ENCODE results near the gene MMP15. TPM values are rescaled to one million over a fixed set of nuclear protein-coding genes. Genes with fewer than 3 reads are reported as not detected.

Gene MMP15
- total and polyA plus RNA-seq, 4 donors: 7.0 to 38.8 (median 21.4) TPM

DNA sequence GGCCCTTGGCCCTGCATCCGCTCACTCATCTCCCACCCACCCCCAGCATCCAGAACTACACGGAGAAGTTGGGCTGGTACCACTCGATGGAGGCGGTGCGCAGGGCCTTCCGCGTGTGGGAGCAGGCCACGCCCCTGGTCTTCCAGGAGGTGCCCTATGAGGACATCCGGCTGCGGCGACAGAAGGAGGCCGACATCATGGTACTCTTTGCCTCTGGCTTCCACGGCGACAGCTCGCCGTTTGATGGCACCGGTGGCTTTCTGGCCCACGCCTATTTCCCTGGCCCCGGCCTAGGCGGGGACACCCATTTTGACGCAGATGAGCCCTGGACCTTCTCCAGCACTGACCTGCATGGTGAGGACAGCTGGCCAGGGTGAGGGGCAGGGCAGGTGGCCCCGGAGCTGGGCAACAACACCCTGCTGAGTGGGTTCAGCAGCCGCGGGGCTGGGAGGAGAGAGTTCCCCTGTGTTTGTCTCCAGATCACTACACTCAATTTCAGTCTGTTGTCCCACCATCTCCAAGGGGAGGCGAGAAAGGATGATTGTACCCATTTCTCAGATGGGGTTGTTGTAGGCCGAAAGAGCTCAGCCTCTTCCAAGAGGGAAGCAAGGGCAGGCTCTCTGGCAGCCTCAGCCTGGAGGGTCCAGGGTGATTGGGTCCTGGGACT lies 14.4 kb downstream of the MMP15 start (continued):
- TF ChIP-seq, protein P1, sequence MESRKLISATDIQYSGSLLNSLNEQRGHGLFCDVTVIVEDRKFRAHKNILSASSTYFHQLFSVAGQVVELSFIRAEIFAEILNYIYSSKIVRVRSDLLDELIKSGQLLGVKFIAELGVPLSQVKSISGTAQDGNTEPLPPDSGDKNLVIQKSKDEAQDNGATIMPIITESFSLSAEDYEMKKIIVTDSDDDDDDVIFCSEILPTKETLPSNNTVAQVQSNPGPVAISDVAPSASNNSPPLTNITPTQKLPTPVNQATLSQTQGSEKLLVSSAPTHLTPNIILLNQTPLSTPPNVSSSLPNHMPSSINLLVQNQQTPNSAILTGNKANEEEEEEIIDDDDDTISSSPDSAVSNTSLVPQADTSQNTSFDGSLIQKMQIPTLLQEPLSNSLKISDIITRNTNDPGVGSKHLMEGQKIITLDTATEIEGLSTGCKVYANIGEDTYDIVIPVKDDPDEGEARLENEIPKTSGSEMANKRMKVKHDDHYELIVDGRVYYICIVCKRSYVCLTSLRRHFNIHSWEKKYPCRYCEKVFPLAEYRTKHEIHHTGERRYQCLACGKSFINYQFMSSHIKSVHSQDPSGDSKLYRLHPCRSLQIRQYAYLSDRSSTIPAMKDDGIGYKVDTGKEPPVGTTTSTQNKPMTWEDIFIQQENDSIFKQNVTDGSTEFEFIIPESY (IDR thresholded peaks at IDR 0.05): no peak
- TF ChIP-seq FOXA1 (IDR thresholded peaks at IDR 0.05) (no peak), HNF4G (IDR thresholded peaks at IDR 0.05) (no peak), JUND (IDR thresholded peaks at IDR 0.05) (no peak), YY1 (IDR thresholded peaks at IDR 0.05) (no peak), GABPA (IDR thresholded peaks at IDR 0.05 in 1 of 2, conservative IDR thresholded peaks at IDR 0.05 in 1 of 2) (no peak), RAD21 (IDR thresholded peaks at IDR 0.05) (no peak)
- TF ChIP-seq, protein P2, sequence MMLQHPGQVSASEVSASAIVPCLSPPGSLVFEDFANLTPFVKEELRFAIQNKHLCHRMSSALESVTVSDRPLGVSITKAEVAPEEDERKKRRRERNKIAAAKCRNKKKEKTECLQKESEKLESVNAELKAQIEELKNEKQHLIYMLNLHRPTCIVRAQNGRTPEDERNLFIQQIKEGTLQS (IDR thresholded peaks at IDR 0.05): no peak
- TF ChIP-seq, protein P3, sequence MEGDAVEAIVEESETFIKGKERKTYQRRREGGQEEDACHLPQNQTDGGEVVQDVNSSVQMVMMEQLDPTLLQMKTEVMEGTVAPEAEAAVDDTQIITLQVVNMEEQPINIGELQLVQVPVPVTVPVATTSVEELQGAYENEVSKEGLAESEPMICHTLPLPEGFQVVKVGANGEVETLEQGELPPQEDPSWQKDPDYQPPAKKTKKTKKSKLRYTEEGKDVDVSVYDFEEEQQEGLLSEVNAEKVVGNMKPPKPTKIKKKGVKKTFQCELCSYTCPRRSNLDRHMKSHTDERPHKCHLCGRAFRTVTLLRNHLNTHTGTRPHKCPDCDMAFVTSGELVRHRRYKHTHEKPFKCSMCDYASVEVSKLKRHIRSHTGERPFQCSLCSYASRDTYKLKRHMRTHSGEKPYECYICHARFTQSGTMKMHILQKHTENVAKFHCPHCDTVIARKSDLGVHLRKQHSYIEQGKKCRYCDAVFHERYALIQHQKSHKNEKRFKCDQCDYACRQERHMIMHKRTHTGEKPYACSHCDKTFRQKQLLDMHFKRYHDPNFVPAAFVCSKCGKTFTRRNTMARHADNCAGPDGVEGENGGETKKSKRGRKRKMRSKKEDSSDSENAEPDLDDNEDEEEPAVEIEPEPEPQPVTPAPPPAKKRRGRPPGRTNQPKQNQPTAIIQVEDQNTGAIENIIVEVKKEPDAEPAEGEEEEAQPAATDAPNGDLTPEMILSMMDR (IDR thresholded peaks at IDR 0.05; ENCODE audit: low read depth, low read length, missing input control): no peak

DNA sequence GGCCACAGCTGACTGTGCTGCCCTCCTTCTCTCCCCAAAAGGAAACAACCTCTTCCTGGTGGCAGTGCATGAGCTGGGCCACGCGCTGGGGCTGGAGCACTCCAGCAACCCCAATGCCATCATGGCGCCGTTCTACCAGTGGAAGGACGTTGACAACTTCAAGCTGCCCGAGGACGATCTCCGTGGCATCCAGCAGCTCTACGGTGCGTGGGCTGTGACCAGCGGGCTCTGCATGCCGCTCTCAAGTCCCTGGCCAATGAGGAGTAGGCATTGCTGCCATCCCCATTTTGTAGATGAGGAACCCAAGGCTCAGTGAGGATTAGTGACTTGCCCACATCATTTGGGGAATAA lies 14.9 kb downstream of the MMP15 start:
- no peak for TF ChIP-seq EGR1 (IDR thresholded peaks at IDR 0.05; ENCODE audit: low read depth in 2 of 2)
- no peak for TF ChIP-seq YY1 (IDR thresholded peaks at IDR 0.05)
- TF ChIP-seq SP1 (IDR thresholded peaks at IDR 0.05): no peak
- TF ChIP-seq GABPA (IDR thresholded peaks at IDR 0.05 in 1 of 2, conservative IDR thresholded peaks at IDR 0.05 in 1 of 2): no peak
- no peak for TF ChIP-seq NR2F2 (IDR thresholded peaks at IDR 0.05)
- no peak overlapping the region for H3K27ac ChIP-seq (ENCODE audit: low read depth in 1 of 2, low read length in 2 of 2)
- DNase-seq (ENCODE audit: low spot score): no peak
- peaks cover 15 to 64% (median 38%) of the 10 kb centered on the region in 4 donors for H3K36me3 ChIP-seq (ENCODE audit: control insufficient read depth in 4 of 4, insufficient read depth in 3 of 4, low read depth in 1 of 4, low read length in 3 of 4)
- no peak overlapping the region for H3K4me3 ChIP-seq (ENCODE audit: low read depth in 1 of 3, low read length in 3 of 3)
- no peak overlapping the region for H3K9ac ChIP-seq (ENCODE audit: low read depth in 1 of 2, low read length in 2 of 2)
- peaks cover 0 to 10% (median 6%) of the 10 kb centered on the region in 4 donors for H3K4me1 ChIP-seq (ENCODE audit: control insufficient read depth in 4 of 4, insufficient read depth in 4 of 4, low read length in 3 of 4)
- no peaks in the 10 kb centered on the region for H3K27me3 ChIP-seq (ENCODE audit: control insufficient read depth in 4 of 4, insufficient read depth in 4 of 4, low read length in 3 of 4)
- 98% methylated on average over 12 of the region's 12 CpGs for WGBS
- H3K9me3 ChIP-seq (ENCODE audit: control insufficient read depth in 4 of 4, low read length in 3 of 4): no peaks in the 10 kb centered on the region

DNA sequence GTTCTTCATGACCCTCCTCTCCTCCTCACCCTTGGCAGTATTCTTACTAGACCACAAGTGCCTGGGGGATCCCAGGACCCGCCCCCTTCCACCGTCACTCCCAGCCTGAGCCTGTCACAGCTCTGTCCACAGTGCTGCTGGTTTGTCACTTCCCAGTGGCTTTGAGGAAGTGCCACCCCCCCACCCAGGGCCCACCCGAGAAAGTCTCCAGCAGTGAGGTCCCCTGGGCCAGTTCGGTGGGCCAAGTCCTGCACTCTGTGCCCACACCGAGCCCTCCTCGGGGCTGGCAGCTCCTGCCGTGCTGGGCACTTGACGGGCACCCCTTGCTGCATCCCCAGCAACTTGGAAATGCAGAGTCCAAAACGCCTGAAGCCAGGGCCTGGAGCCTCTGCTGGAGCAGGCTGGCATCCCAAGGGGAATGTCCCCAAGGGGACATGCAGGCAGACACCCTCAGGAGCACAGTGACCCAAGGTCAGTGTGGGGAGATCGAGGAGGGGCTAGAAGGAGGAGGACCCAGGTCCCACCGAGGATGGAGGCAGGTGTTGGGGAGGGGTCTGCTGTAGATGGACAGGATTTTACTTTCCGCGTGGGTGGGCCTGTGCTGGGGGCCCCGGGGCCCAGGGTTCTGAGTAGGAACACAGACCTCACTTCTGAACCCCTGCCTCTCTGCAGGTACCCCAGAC lies 15.5 kb downstream of the MMP15 start:
- no peak overlapping the region for H3K9ac ChIP-seq (ENCODE audit: low read depth in 1 of 2, low read length in 2 of 2)
- H3K36me3 ChIP-seq (ENCODE audit: control insufficient read depth in 4 of 4, insufficient read depth in 3 of 4, low read depth in 1 of 4, low read length in 3 of 4): peaks cover 15 to 64% (median 38%) of the 10 kb centered on the region in 4 donors
- WGBS: 90% methylated on average over 14 of the region's 14 CpGs
- H3K27me3 ChIP-seq (ENCODE audit: control insufficient read depth in 4 of 4, insufficient read depth in 4 of 4, low read length in 3 of 4): no peaks in the 10 kb centered on the region
- H3K9me3 ChIP-seq (ENCODE audit: control insufficient read depth in 4 of 4, low read length in 3 of 4): no peaks in the 10 kb centered on the region
- H3K27ac ChIP-seq (ENCODE audit: low read depth in 1 of 2, low read length in 2 of 2): no peak overlapping the region
- H3K4me3 ChIP-seq (ENCODE audit: low read depth in 1 of 3, low read length in 3 of 3): no peak overlapping the region
- DNase-seq (ENCODE audit: low spot score): no peak
- H3K4me1 ChIP-seq (ENCODE audit: control insufficient read depth in 4 of 4, insufficient read depth in 4 of 4, low read length in 3 of 4): peaks cover 0 to 9% (median 5%) of the 10 kb centered on the region in 4 donors
- TF ChIP-seq GABPA (IDR thresholded peaks at IDR 0.05 in 1 of 2, conservative IDR thresholded peaks at IDR 0.05 in 1 of 2): no peak
- no peak for TF ChIP-seq JUND (IDR thresholded peaks at IDR 0.05)
- TF ChIP-seq FOXA2 (IDR thresholded peaks at IDR 0.05): no peak
- TF ChIP-seq, protein P3 (IDR thresholded peaks at IDR 0.05; ENCODE audit: low read depth, low read length, missing input control): no peak
- TF ChIP-seq SP1 (IDR thresholded peaks at IDR 0.05): no peak
- TF ChIP-seq, protein P4, sequence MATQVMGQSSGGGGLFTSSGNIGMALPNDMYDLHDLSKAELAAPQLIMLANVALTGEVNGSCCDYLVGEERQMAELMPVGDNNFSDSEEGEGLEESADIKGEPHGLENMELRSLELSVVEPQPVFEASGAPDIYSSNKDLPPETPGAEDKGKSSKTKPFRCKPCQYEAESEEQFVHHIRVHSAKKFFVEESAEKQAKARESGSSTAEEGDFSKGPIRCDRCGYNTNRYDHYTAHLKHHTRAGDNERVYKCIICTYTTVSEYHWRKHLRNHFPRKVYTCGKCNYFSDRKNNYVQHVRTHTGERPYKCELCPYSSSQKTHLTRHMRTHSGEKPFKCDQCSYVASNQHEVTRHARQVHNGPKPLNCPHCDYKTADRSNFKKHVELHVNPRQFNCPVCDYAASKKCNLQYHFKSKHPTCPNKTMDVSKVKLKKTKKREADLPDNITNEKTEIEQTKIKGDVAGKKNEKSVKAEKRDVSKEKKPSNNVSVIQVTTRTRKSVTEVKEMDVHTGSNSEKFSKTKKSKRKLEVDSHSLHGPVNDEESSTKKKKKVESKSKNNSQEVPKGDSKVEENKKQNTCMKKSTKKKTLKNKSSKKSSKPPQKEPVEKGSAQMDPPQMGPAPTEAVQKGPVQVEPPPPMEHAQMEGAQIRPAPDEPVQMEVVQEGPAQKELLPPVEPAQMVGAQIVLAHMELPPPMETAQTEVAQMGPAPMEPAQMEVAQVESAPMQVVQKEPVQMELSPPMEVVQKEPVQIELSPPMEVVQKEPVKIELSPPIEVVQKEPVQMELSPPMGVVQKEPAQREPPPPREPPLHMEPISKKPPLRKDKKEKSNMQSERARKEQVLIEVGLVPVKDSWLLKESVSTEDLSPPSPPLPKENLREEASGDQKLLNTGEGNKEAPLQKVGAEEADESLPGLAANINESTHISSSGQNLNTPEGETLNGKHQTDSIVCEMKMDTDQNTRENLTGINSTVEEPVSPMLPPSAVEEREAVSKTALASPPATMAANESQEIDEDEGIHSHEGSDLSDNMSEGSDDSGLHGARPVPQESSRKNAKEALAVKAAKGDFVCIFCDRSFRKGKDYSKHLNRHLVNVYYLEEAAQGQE (IDR thresholded peaks at IDR 0.05): no peak

Data from liver (tissue), 9 donors.